Measurements from ENCODE around the gene DDX24.

DDX24 gene

GRCh38 chr14:94117856-94118255 is 36.9 kb upstream of the DDX24 start:
- no peak for DNase-seq (ENCODE audit: low read depth)
- no peak overlapping the region for H3K4me3 ChIP-seq (ENCODE audit: low read depth, low read length)
- no peak for TF ChIP-seq MAX (IDR thresholded peaks at IDR 0.05; ENCODE audit: low read depth, low read length)
- TF ChIP-seq POLR2A (IDR thresholded peaks at IDR 0.05; ENCODE audit: extremely low read depth, insufficient read length) = no peak
- TF ChIP-seq CTCF (IDR thresholded peaks at IDR 0.05; ENCODE audit: low read depth, low read length) = no peak
- no peak for TF ChIP-seq MYC (IDR thresholded peaks at IDR 0.05; ENCODE audit: low read depth, low read length)

GRCh38 chr14:94116701-94117100 is 35.7 kb upstream of the DDX24 start:
- DNase-seq (ENCODE audit: low read depth) = no peak
- TF ChIP-seq MYC (IDR thresholded peaks at IDR 0.05; ENCODE audit: low read depth, low read length) (no peak), MAX (IDR thresholded peaks at IDR 0.05; ENCODE audit: low read depth, low read length) (no peak), CTCF (IDR thresholded peaks at IDR 0.05; ENCODE audit: low read depth, low read length) (no peak), POLR2A (IDR thresholded peaks at IDR 0.05; ENCODE audit: extremely low read depth, insufficient read length) (no peak)

GRCh38 chr14:94115631-94116030 is 34.6 kb upstream of the DDX24 start:
- TF ChIP-seq MYC (IDR thresholded peaks at IDR 0.05; ENCODE audit: low read depth, low read length) (no peak), MAX (IDR thresholded peaks at IDR 0.05; ENCODE audit: low read depth, low read length) (no peak), POLR2A (IDR thresholded peaks at IDR 0.05; ENCODE audit: extremely low read depth, insufficient read length) (no peak), CTCF (IDR thresholded peaks at IDR 0.05; ENCODE audit: low read depth, low read length) (no peak)
- DNase-seq (ENCODE audit: low read depth) = no peak
- H3K4me3 ChIP-seq (ENCODE audit: low read depth, low read length) = no peak overlapping the region

More at GRCh38 chr14:94116701-94117100, 35.7 kb upstream of the DDX24 start:
- no peak overlapping the region for H3K4me3 ChIP-seq (ENCODE audit: low read depth, low read length)

- H3K4me3 ChIP-seq (ENCODE audit: low read depth, low read length) = no peak overlapping the region
- DNase-seq (ENCODE audit: low read depth) = no peak
- no peak for TF ChIP-seq CTCF (IDR thresholded peaks at IDR 0.05; ENCODE audit: low read depth, low read length)
- no peak for TF ChIP-seq MAX (IDR thresholded peaks at IDR 0.05; ENCODE audit: low read depth, low read length)
- TF ChIP-seq POLR2A (IDR thresholded peaks at IDR 0.05; ENCODE audit: extremely low read depth, insufficient read length) = no peak
- TF ChIP-seq MYC (IDR thresholded peaks at IDR 0.05; ENCODE audit: low read depth, low read length) = no peak
These were observed 34.1 kb upstream of the DDX24 start for GRCh38 chr14:94115058-94115591.

GRCh38 chr14:94114589-94115057 is 33.6 kb upstream of the DDX24 start:
- no peak overlapping the region for H3K4me3 ChIP-seq (ENCODE audit: low read depth, low read length)
- TF ChIP-seq CTCF (IDR thresholded peaks at IDR 0.05; ENCODE audit: low read depth, low read length) (no peak), POLR2A (IDR thresholded peaks at IDR 0.05; ENCODE audit: extremely low read depth, insufficient read length) (no peak), MAX (IDR thresholded peaks at IDR 0.05; ENCODE audit: low read depth, low read length) (no peak)
- DNase-seq (ENCODE audit: low read depth) = no peak
